ENCODE data around the gene ADORA2A.
"Not testable (repeated sequence)": the region's sequence is repeated elsewhere in the genome, so short reads cannot be mapped to it uniquely, and the experiment has no call there.

The ADORA2A gene

DNA sequence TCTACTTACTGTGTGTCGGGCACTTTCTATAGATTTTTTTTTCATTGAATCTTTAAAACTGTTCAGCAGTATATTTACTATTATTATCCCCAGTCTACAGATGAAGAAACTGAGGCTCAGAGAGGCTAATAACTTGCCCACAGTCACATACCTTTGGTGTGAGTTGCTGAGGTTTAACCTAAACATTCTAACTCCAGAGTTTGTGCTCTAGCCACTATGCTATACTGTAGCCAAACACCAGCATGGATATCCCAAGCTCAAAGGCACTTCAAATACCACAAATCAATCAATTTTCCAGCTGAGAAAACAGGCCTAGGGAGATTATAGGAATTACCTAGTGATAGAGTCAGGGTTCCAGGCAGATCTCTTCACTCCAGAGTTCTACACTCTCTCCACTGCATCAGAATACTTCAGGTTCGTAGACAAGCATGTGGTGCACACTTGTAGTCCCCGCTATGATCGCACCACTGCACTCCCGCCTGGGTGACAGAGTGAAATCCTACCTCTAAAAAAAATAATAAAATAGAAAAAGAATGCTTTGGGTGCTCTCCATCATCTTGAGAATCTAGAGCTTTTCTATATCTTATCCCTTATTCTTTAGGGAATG lies 47.4 kb downstream of the ADORA2A start:
- no peak for DNase-seq (ENCODE audit: insufficient read length, low spot score)
- FAIRE-seq: no peak

DNA sequence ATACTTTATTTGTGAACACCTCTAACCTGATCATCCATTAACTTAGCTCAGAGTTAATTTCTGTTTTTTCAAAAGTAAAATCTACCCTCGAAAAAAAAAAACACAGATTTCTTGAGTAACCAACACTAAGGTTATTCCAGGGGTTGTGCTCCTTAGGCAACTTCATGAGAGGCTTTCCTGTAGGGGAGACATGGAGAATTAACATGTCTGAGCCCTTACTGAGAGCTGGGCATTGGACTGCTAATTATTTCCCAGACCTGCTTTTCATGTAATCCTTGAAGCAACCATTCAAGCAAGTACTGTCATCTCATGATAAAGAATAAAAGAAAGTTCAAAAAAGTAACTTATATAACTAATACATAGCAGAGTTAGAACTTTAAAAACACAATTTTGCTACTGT lies 54.2 kb downstream of the ADORA2A start:
- no peak for DNase-seq (ENCODE audit: insufficient read length, low spot score)
- no peak for FAIRE-seq

DNA sequence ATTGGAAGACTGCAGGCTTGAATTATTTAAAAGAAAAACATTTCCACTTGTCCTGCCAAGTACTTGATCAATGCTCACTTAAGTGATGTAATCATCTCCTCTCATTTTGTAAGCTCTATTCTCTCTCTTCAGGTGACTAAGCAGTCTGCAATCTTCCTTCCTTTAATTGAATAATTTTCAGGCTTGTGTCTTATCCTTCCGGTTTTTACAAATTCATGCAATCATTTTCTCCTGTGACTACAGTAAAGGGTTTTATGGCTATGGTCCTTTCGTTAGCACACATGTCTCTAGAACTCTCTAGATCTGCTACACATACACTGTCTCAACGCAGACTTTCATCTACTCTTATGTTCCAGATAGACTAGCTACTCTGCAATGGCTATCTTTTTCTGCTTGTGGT lies 55.2 kb downstream of the ADORA2A start:
- DNase-seq (ENCODE audit: insufficient read length, low spot score) (no peak), FAIRE-seq (no peak)

DNA sequence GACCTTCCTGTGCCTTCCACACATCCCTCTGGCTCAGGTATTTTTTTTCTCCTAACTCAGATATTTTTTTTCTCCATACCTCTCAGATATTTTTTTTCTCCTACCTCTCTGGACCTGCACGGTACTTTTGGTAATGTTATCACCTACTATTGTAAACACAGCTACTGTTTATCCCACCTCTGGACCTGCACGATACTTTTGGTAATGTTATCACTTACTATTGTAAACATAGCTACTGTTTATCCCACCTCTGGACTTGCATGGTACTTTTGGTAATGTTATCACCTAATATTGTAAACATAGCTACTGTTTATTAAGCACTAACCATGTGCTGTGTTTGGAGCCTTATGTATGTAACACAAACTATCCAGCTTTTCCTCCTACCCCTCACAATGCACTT lies 55.6 kb downstream of the ADORA2A start:
- FAIRE-seq: no peak
- no peak for DNase-seq (ENCODE audit: insufficient read length, low spot score)

DNA sequence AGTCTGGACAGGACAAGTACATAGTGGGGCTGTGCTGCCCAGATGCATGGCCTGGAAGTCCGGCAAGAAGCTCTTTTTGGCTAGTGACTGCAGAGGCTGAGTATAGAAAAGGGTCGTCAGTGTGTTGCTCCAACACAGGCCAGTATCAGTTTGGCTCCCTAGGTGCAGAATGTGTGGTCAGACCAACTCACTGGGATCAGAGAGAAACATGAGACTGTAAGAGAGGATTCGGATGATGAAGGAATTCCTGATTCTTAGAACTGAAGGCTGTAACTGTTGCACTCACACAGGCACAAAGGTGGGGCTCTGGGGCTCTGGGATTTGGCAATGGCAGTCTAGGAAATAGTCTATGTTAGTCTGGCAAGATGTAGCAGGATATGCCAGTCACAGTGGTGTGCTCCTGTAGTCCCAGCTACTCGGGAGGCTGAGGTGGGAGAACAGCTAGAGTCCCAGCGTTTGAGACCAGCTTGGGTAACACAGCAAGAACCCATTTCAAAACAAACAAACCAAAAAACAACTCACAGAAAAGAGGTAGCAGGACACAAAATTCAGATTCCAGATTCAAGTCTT lies 56.7 kb downstream of the ADORA2A start:
- DNase-seq (ENCODE audit: insufficient read length, low spot score) (no peak), FAIRE-seq (no peak)

DNA sequence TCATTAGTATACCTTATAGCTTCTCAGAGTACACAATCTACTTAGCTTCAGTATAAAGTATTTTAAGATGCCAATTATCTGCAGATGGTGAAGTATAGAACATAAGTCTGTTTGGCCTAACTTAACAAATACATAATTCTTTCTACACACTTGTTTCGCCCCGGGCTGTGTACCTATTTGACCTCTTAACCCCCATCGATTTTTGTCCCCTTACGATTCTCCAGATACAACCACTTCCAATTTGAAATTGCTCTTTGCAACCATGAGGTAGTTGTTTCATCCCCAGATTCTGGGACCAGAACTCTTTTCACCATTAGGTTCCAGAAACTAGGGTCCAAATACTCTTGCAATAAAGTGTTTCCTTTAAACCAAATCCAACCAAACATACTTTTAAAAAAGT lies 57.8 kb downstream of the ADORA2A start:
- no peak for FAIRE-seq
- DNase-seq (ENCODE audit: insufficient read length, low spot score): no peak

DNA sequence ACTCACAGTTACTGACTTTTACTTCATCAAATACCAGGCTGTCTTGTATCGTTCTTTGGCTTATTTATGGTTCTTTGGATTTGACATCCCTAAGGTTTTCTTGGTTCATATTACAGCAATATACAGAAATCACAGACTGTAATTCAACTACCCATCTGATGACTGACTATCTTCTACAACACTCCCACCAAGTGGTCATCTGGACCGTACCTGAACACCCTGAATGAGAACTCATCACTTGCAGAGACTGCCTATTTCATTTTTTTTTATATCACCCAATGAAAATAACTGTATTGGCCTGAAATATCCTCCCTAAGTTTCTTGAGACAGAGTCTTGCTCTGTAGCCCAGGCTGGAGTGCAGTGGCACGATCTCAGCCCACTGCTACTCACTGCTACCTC lies 58.2 kb downstream of the ADORA2A start:
- peak; percentile 39 for FAIRE-seq

DNA sequence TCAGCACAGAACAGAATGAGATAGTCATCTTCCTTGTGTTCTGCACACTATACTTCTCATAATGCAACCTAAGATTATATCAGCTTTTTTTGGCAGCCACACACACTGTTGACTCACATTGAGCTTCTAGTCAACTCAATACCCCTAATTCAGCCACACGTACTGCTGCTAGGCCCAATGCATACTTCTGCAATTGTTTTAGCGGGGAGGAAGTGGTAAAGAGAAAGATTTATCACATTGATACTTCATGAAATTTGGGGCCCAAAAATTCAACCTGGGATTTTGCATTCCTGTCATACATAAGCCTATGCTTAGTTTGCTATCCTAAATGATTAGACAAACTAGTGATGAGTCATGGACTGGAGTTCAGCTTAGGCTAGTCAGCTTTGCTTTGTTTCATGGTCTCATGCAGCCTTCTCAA lies 59.1 kb downstream of the ADORA2A start:
- DNase-seq (ENCODE audit: insufficient read length, low spot score) (no peak), FAIRE-seq (no peak)

More for the DNA sequence above, 58.2 kb downstream of the ADORA2A start:
- no peak for DNase-seq (ENCODE audit: insufficient read length, low spot score)

DNA sequence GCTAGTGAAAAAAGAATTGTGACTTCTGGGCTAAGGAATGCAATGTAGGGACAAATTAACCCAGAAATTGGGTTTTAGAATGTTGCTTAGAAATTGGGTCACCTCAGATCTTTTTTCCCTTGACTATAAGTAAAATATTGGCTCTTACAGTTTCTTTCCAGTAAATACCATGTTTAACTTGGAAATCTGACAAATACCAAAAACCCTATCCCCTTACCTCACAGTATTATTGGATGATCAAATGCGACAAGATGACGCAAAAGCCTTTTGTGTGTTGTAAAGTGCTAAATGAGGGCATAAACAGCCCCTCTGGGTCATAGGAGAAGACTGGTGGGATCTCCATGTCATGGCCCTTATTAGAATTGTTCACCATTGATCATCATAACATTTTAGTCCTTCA lies 61.6 kb downstream of the ADORA2A start:
- FAIRE-seq (no peak), DNase-seq (ENCODE audit: insufficient read length, low spot score) (no peak)

DNA sequence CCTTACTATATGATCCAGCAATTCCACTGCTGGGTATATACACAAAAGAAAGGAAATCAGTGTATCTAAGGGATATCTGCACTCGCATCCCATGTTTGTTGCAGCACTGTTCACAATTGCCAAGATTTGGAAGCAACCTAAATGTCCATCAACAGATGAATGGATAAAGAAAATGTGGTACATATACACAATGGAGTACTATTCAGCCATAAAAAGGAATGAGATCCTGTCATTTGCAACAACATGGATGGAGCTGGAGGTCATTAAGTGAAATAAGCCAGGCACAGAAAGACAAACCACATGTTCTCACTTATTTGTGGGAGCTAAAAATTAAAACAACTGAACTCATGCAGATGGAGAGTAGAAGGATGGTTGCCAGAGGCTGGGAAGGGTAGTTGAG lies 62.0 kb downstream of the ADORA2A start:
- not testable (repeated sequence) for FAIRE-seq; DNase-seq (ENCODE audit: insufficient read length, low spot score)

Measured in GM19239 (cell line).